Endometrial microvascular endothelial cells (primary cell): ENCODE results near the gene EXOSC10. TPM values are rescaled to one million over a fixed set of nuclear protein-coding genes. Genes with fewer than 3 reads are reported as not detected.
"Not testable (repeated sequence)": the region's sequence is repeated elsewhere in the genome, so short reads cannot be mapped to it uniquely, and the experiment has no call there.

Source experiments
- in situ Hi-C: cut with HindIII; loops from 2 replicates; pipeline ENCODE4 v1.10.0; 2017; ENCODE audit warnings: low sequenced_read_pairs, low pct_unique_long_range_greater_than_20kb; ENCODE audit errors: inconsistent ontology term
- total RNA-seq: library from RNA; depleted of rRNA; stranded (reverse); fragments of >200 nt; gene quantifications from one replicate; pipeline ENCODE4 v1.2.3, GENCODE V29; 2015; ENCODE audit errors: inconsistent ontology term

The EXOSC10 gene
- total RNA-seq, 1 donor from 2014 or later: 91.4 TPM

- in situ Hi-C loops: no loop called here
Observed at GRCh38 chr1:11051781-11052511, 47.7 kb downstream of the EXOSC10 start.

- in situ Hi-C loops: not testable (repeated sequence)
Observed at GRCh38 chr1:11051121-11051520, 48.5 kb downstream of the EXOSC10 start.

GRCh38 chr1:11046625-11047365, 52.9 kb downstream of the EXOSC10 start, which contains the start of gene MASP2:
TSS of gene MASP2 (minus strand) at chr1:11047239. CDS start at chr1:11047207, 32 bp downstream.
- in situ Hi-C loops: no loop called here

GRCh38 chr1:11046270-11046566, 53.5 kb downstream of the EXOSC10 start:
- in situ Hi-C loops: no loop called here

- in situ Hi-C loops: no loop called here
Observed at GRCh38 chr1:11045428-11046269, 54.0 kb downstream of the EXOSC10 start.

GRCh38 chr1:11044849-11045427, 54.7 kb downstream of the EXOSC10 start:
- in situ Hi-C loops: no loop called here

- in situ Hi-C loops: no loop called here
Observed at GRCh38 chr1:11044086-11044848, 55.4 kb downstream of the EXOSC10 start.

GRCh38 chr1:11042995-11043874, 56.4 kb downstream of the EXOSC10 start:
- in situ Hi-C loops: no loop called here

GRCh38 chr1:11042065-11042464, 57.6 kb downstream of the EXOSC10 start:
- in situ Hi-C loops: no loop called here

- in situ Hi-C loops: no loop called here
Observed at GRCh38 chr1:11041048-11041447, 58.6 kb downstream of the EXOSC10 start.

GRCh38 chr1:11040105-11040429, 59.6 kb downstream of the EXOSC10 start:
- in situ Hi-C loops: not testable (repeated sequence)

GRCh38 chr1:11039351-11040104, 60.1 kb downstream of the EXOSC10 start:
- in situ Hi-C loops: no loop called here

- in situ Hi-C loops: no loop called here
Observed at GRCh38 chr1:11037740-11038182, 61.9 kb downstream of the EXOSC10 start.

GRCh38 chr1:11037019-11037739, 62.5 kb downstream of the EXOSC10 start:
- in situ Hi-C loops: not testable (repeated sequence)

- in situ Hi-C loops: no loop called here
Observed at GRCh38 chr1:11031624-11032262, 67.9 kb downstream of the EXOSC10 start.

GRCh38 chr1:11030865-11031264, 68.8 kb downstream of the EXOSC10 start:
- in situ Hi-C loops: no loop called here
